Endothelial cell of umbilical vein (primary cell): ENCODE results near the gene NF2. TPM values are rescaled to one million over a fixed set of nuclear protein-coding genes. Genes with fewer than 3 reads are reported as not detected.

Experiments
- BruUV-seq: library from RNA; stranded (reverse); fragments of 400-500 nt; replicated peaks from 2 replicates; lab custom pipeline; 2021; lab: Mats Ljungman, UMichigan
- CTCF ChIA-PET: fragments of 300-600, 350-600 bp; sonication (Branson Sonifier 250); formaldehyde crosslinking; loops from one replicate; lab custom pipeline; 2021; ENCODE audit warnings: antibody characterized with exemption, inconsistent platforms; lab: Charles Lee
- POLR2A ChIA-PET: fragments of 300-600, 350-600 bp; sonication (Branson Sonifier 250); formaldehyde crosslinking; loops from one replicate; lab custom pipeline; 2021; ENCODE audit warnings: antibody characterized with exemption, inconsistent platforms; lab: Charles Lee
- DNase-seq: peaks from one replicate; pipeline ENCODE4 v3.0.0-alpha.2; 2011; ENCODE audit warnings: low read depth, low spot score
- FAIRE-seq: peaks from 2 replicates; lab custom pipeline; 2011; peaks lifted over from hg19 to GRCh38; lab: Jason Lieb, UNC
- H2AFZ ChIP-seq: 2 replicates; pipeline ENCODE4 v1.6.0; 2012; ENCODE audit warnings: low read depth, low read length, control low read depth, inconsistent platforms
- H3K27ac ChIP-seq: 2 replicates; pipeline ENCODE4 v1.5.1; 2011; ENCODE audit warnings: low read depth, mild to moderate bottlenecking, control low read depth, low read length, moderate library complexity; ENCODE audit not compliant: insufficient read depth
- H3K27me3 ChIP-seq, 2 experiments: 2 replicates each; pipeline versions ENCODE4 v1.6.0 to v1.6.1; 2011; ENCODE audit warnings: low read length in 2 of 2, mixed read lengths in 1 of 2; ENCODE audit not compliant: control insufficient read depth in 2 of 2, insufficient read depth in 2 of 2
- H3K36me3 ChIP-seq, 2 experiments: 2 replicates in 1 of 2; 3 replicates in 1 of 2; pipeline ENCODE4 v1.5.1; 2011; ENCODE audit warnings: low read length in 2 of 2, mild to moderate bottlenecking in 1 of 2, moderate library complexity in 1 of 2; ENCODE audit not compliant: control insufficient read depth in 2 of 2, insufficient read depth in 2 of 2; ENCODE audit errors: extremely low read depth in 1 of 2
- H3K4me1 ChIP-seq: 3 replicates; pipeline ENCODE4 v1.5.1; 2011; ENCODE audit warnings: mild to moderate bottlenecking, low read length; ENCODE audit not compliant: control insufficient read depth, insufficient read depth; ENCODE audit errors: extremely low read depth
- H3K4me2 ChIP-seq: 2 replicates; pipeline ENCODE4 v1.6.1; 2011; ENCODE audit warnings: low read length, control low read depth, mixed read lengths; ENCODE audit not compliant: insufficient read depth
- H3K4me3 ChIP-seq, 3 experiments: fragments of 200-600 bp in 1 of 3; sonication (generic), shearing (Covaris generic) in 1 of 3; replicated peaks in 1 of 3; 2 replicates each; pipeline ENCODE4 v1.5.1; 2011 to 2016; ENCODE audit warnings: control low read depth in 3 of 3, low read length in 3 of 3, mild to moderate bottlenecking in 2 of 3, inconsistent platforms in 1 of 3, low read depth in 1 of 3, moderate library complexity in 1 of 3; ENCODE audit not compliant: insufficient read depth in 1 of 3
- H3K79me2 ChIP-seq: 2 replicates; pipeline ENCODE4 v1.6.0; 2012; ENCODE audit warnings: low read length, inconsistent platforms; ENCODE audit not compliant: control insufficient read depth, insufficient read depth
- H3K9ac ChIP-seq: replicated peaks from 2 replicates; pipeline ENCODE3; 2011; ENCODE audit warnings: low read length, control low read depth; ENCODE audit not compliant: insufficient read depth; ENCODE audit errors: extremely low read depth
- H3K9me1 ChIP-seq: replicated peaks from 3 replicates; pipeline ENCODE4 v1.6.0; 2011; ENCODE audit warnings: mild to moderate bottlenecking, low read length; ENCODE audit not compliant: control insufficient read depth, insufficient read depth; ENCODE audit errors: extremely low read depth
- H3K9me3 ChIP-seq: replicated peaks from 2 replicates; pipeline ENCODE4 v1.5.1; 2012; ENCODE audit warnings: low read length, inconsistent platforms; ENCODE audit not compliant: control insufficient read depth, insufficient read depth
- H4K20me1 ChIP-seq: replicated peaks from 2 replicates; pipeline ENCODE3; 2011; ENCODE audit warnings: mild to moderate bottlenecking, low read length; ENCODE audit not compliant: control insufficient read depth, insufficient read depth; ENCODE audit errors: extremely low read depth
- POLR2AphosphoS5 ChIP-seq: IDR thresholded peaks from 2 replicates; pipeline ENCODE4 v1.6.1; 2012; ENCODE audit warnings: low read depth, mild to moderate bottlenecking, control low read depth, low read length, moderate library complexity; ENCODE audit not compliant: insufficient read depth
- dilution Hi-C: fragments of 300-500 bp; cut with MboI; formaldehyde crosslinking; loops from one replicate; pipeline ENCODE4 v1.15.0; 2019; ENCODE audit warnings: low sequenced_read_pairs; ENCODE audit not compliant: extremely low pct_ligation_motif_present
- intact Hi-C: fragments of 100-400 bp; cut with micrococcal nuclease; formaldehyde crosslinking; loops from one replicate; pipeline ENCODE4 v1.10.0; 2022
- polyA plus RNA-seq, 4 experiments: library from polyadenylated mRNA; depleted of rRNA in 3 of 4; stranded (reverse) in 3 of 4; unstranded in 1 of 4; fragments of >200 nt; gene quantifications; 2 replicates each; pipeline versions ENCODE4 v1.2.1 to v1.2.3, GENCODE V29; 2011 to 2012; ENCODE audit warnings: missing spikeins in 1 of 4
- total RNA-seq: library from RNA; stranded (reverse); gene quantifications from 2 replicates; pipeline ENCODE4 v1.2.3, GENCODE V29; 2021
- TF ChIP-seq, protein P1 (sequence below): IDR thresholded peaks from 2 replicates; pipeline ENCODE4 v1.6.1; 2011; ENCODE audit not compliant: insufficient read depth, insufficient read length
- TF ChIP-seq, protein P2 (sequence below), 2 donors: IDR thresholded peaks; 1 replicate in 1 of 2; 2 replicates in 1 of 2; pipeline ENCODE4 v1.5.1; 2011; ENCODE audit warnings: low read length in 2 of 2, mild to moderate bottlenecking in 2 of 2, moderate library complexity in 2 of 2, control low read depth in 1 of 2, inconsistent platforms in 1 of 2, low read depth in 1 of 2; ENCODE audit not compliant: insufficient read depth in 1 of 2; ENCODE audit errors: extremely low read depth in 1 of 2

The NF2 gene
- total and polyA plus RNA-seq, 2 donors (not counting 3 experiments of a cell fraction or from before 2014, with no cell fraction given): 27.8 to 115 TPM

DNA sequence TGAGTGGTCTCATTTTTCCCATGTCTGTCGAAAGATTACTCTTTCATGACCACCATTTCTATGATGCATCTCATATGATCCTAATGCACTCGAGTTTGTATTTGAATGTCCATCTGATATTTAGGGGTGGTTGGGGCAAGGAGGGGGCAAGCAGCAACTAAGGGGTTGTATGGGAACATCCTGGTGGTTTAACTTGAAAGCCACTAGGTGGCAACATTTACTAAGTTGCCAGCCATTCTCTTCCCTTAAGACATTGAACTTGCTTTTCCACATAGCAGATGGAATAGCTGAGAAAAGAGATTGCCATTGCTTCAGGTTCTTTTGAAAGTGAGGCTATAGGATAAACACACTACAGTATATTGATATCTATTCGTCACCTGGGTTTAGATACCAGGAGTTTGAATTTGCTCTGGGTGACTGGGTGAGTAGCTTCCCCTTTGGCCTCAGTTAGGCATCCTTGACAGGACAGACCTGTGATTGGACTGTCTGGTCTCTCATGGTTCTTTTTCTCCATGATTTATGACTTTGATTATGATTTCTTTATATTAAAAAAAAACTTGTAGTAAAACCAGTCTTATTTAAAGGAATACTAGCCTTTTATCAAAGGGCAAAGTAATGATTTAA is 32.4 kb downstream of the NF2 start:
- dilution Hi-C loops (no loop called here), intact Hi-C loops (loop anchor here (1.0 to 5.0 kb wide), 3 partner anchors 171 to 453 kb away; no protein-coding TSS in a partner anchor)
- peak; percentile 71 for FAIRE-seq

More for the DNA sequence above, 32.4 kb downstream of the NF2 start:
- no peaks in the 10 kb centered on the region for H4K20me1 ChIP-seq
- no peak overlapping the region for H3K27ac ChIP-seq
- CTCF ChIA-PET: interaction anchor here (0.6 to 4.3 kb wide), 40 partner anchors 10 to 616 kb away, joined by 3 to 57 read pairs (median 5); partner anchors contain the start of genes MTMR3 and NF2
- H2AFZ ChIP-seq: no peak overlapping the region
- no peak overlapping the region for H3K9ac ChIP-seq
- peak; percentile 64 for DNase-seq
- no peaks in the 10 kb centered on the region for H3K9me1 ChIP-seq
- TF ChIP-seq, protein P1, sequence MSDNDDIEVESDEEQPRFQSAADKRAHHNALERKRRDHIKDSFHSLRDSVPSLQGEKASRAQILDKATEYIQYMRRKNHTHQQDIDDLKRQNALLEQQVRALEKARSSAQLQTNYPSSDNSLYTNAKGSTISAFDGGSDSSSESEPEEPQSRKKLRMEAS: no peak
- peak; percentile 12 for TF ChIP-seq POLR2AphosphoS5
- TF ChIP-seq, protein P2, sequence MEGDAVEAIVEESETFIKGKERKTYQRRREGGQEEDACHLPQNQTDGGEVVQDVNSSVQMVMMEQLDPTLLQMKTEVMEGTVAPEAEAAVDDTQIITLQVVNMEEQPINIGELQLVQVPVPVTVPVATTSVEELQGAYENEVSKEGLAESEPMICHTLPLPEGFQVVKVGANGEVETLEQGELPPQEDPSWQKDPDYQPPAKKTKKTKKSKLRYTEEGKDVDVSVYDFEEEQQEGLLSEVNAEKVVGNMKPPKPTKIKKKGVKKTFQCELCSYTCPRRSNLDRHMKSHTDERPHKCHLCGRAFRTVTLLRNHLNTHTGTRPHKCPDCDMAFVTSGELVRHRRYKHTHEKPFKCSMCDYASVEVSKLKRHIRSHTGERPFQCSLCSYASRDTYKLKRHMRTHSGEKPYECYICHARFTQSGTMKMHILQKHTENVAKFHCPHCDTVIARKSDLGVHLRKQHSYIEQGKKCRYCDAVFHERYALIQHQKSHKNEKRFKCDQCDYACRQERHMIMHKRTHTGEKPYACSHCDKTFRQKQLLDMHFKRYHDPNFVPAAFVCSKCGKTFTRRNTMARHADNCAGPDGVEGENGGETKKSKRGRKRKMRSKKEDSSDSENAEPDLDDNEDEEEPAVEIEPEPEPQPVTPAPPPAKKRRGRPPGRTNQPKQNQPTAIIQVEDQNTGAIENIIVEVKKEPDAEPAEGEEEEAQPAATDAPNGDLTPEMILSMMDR (IDR thresholded peaks at IDR 0.05; ENCODE audit: extremely low read depth in 1 of 2, insufficient read depth in 1 of 2, low read depth in 1 of 2, low read length in 2 of 2): peak; percentile 60 to 65
- peaks cover 5 to 9% of the 10 kb centered on the region in 2 experiments for H3K36me3 ChIP-seq
- H3K79me2 ChIP-seq: peaks cover 50% of the 10 kb centered on the region
- H3K9me3 ChIP-seq: no peaks in the 10 kb centered on the region
- H3K27me3 ChIP-seq: no peaks in the 10 kb centered on the region
- H3K4me2 ChIP-seq: no peak overlapping the region
- peaks cover 50% of the 10 kb centered on the region for H3K4me1 ChIP-seq
- no TSS peak for BruUV-seq
- no peak overlapping the region for H3K4me3 ChIP-seq
- POLR2A ChIA-PET: interaction anchor here (0.7 kb wide), 1 partner anchor 94 kb away, joined by 4 read pairs; no protein-coding TSS in a partner anchor
